SK-N-SH treated with all-trans-retinoic acid at 6 μM for 48 hours (cell line): ENCODE data around the gene NUP205.

ENCODE experiments used
- GLIS3 ChIP-seq: fragments of 250-450 bp; sonication (Bioruptor Pico); IDR thresholded peaks from 2 replicates; pipeline ENCODE4 v1.5.0; 2020; ENCODE audit warnings: mild to moderate bottlenecking, moderate library complexity
- ISL1 ChIP-seq: fragments of 250-450 bp; sonication (Bioruptor Pico); IDR thresholded peaks from 2 replicates; pipeline ENCODE4 v2.1.2; 2022; ENCODE audit warnings: mild to moderate bottlenecking, moderate library complexity
- ZFP3 ChIP-seq: fragments of 250-450 bp; sonication (Bioruptor Pico); IDR thresholded peaks from 2 replicates; pipeline ENCODE4 v1.5.0; 2020; ENCODE audit warnings: mild to moderate bottlenecking, moderate library complexity
- TF ChIP-seq, protein P1 (sequence below): fragments of 250-450 bp; sonication (Bioruptor Pico); IDR thresholded peaks from 2 replicates; pipeline ENCODE4 v1.5.0; 2020; ENCODE audit warnings: mild to moderate bottlenecking, moderate library complexity

DNA sequence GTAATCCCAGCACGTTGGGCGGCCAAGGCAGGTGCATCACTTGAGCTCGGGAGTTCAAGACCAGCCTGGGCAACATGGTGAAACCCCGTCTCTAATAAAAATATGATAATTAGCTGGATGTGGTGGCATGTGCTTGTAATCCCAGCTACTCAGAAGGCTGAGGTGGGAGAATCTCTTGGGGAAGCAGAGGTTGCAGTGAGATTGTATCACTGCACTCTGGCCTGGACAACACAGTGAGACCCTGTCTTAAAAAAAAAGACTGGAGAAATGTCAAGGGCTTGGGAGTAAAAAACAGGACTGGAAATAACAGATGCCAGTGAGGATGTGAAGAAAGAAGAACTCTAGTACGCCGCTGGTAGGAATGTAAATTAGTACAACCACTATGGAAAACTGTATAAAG, 16.7 kb upstream of the NUP205 start:
- no peak for TF ChIP-seq GLIS3
- TF ChIP-seq ZFP3 (CRISPR knock-in tag), result no peak
- TF ChIP-seq, protein P1, sequence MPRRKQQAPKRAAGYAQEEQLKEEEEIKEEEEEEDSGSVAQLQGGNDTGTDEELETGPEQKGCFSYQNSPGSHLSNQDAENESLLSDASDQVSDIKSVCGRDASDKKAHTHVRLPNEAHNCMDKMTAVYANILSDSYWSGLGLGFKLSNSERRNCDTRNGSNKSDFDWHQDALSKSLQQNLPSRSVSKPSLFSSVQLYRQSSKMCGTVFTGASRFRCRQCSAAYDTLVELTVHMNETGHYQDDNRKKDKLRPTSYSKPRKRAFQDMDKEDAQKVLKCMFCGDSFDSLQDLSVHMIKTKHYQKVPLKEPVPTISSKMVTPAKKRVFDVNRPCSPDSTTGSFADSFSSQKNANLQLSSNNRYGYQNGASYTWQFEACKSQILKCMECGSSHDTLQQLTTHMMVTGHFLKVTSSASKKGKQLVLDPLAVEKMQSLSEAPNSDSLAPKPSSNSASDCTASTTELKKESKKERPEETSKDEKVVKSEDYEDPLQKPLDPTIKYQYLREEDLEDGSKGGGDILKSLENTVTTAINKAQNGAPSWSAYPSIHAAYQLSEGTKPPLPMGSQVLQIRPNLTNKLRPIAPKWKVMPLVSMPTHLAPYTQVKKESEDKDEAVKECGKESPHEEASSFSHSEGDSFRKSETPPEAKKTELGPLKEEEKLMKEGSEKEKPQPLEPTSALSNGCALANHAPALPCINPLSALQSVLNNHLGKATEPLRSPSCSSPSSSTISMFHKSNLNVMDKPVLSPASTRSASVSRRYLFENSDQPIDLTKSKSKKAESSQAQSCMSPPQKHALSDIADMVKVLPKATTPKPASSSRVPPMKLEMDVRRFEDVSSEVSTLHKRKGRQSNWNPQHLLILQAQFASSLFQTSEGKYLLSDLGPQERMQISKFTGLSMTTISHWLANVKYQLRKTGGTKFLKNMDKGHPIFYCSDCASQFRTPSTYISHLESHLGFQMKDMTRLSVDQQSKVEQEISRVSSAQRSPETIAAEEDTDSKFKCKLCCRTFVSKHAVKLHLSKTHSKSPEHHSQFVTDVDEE (CRISPR knock-in tag), result no peak
- TF ChIP-seq ISL1, result no peak
